Activated naive CD4-positive, alpha-beta T cell (primary cell): ENCODE results near the gene ZNF322.

Experiments
- DNase-seq, 4 experiments: peaks; one replicate each; lab custom pipeline; 2025; lab: John Stamatoyannopoulos, UW

Gene ZNF322

GRCh38 chr6:26588965-26589364, 70.6 kb downstream of the ZNF322 start:
- no peak for DNase-seq
